T-helper 2 cell (primary cell): ENCODE measurements around the gene CCND3.
"Not testable (repeated sequence)": the region's sequence is repeated elsewhere in the genome, so short reads cannot be mapped to it uniquely, and the experiment has no call there.

Source experiments
- DNase-seq, 5 experiments: peaks; one replicate each; pipeline versions ENCODE4 v3.0.0 to v3.0.0-alpha.2; 2012 to 2022

CCND3 gene

GRCh38 chr6:41947581-41948220, 6.1 kb upstream of the CCND3 start:
- no peak for DNase-seq

GRCh38 chr6:41943456-41943855, 1.8 kb upstream of the CCND3 start:
- no peak for DNase-seq

GRCh38 chr6:41942882-41943281, 1.3 kb upstream of the CCND3 start:
- not testable (repeated sequence) for DNase-seq

GRCh38 chr6:41942067-41942851, 651 bp upstream of the CCND3 start:
- DNase-seq, result peak in 1 of 5 experiments; percentile 24

- DNase-seq, result peak; percentile 13 to 78 (median 39)
Measured at GRCh38 chr6:41940759-41941279, 789 bp downstream of the CCND3 start.

- DNase-seq, result peak in 1 of 5 experiments; percentile 66
Measured at GRCh38 chr6:41939848-41940758, 1.5 kb downstream of the CCND3 start.

- peak in 1 of 5 experiments; percentile 33 for DNase-seq
Measured at GRCh38 chr6:41939176-41939847, 2.3 kb downstream of the CCND3 start.

- no peak for DNase-seq
Measured at GRCh38 chr6:41938590-41939175, 2.9 kb downstream of the CCND3 start.

DNA sequence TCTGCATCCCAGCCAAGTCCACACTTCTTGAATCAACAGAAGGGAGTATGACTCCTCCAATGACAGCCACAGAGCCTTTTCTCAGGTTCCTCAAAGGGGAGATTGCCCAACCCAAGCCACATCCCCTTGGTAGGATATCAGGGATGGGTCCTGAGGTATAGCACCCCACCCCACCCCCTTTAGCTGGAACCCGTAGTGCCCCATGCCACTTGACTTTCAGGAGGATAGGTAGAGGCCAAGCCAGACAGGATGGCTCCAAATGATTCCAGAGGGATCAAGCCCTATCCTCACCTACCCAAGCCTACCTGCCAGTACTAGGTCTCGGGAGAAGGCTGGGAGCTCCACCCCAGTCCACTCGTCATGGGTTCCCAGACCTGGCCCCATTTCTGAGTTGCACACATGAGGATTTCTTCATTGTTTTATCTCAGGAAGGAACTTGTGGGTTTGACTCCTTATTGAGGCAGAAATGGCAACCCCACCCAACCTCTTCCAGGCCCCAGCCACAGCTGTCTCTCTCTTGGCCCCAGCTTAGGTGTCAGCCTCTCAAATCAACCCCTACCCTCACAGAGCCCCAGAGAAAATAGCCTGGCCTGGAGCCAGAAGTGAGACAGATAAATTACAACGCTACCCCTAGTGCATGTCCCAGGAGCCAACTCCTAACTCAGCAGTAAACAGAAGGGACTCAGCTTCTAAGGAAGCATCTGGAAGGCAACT, 3.6 kb downstream of the CCND3 start:
- peak in 3 of 5 experiments; percentile 36 to 84 (median 77) for DNase-seq

DNA sequence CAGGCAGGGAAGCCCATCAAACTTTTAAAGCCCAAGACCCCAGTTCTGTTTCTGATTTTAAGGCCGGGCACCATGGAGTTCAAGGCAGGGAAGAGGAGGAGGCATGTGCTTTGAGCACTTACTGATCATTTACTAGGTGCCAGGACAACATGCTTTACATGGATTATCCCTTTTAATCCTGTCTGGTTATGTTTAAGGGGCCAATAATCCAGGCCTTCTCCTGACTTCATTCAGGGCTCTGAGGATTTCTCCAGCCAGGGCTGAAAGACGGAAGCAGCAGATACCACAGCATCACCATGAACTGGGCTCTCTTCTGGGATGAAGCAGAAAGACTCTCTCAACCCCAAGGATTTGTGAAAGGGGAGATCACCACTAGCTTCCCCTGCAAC, 4.1 kb downstream of the CCND3 start:
- DNase-seq, result no peak

- peak in 4 of 5 experiments; percentile 24 to 99 (median 70) for DNase-seq
Measured at GRCh38 chr6:41936073-41936837, 5.4 kb downstream of the CCND3 start.

- DNase-seq, result no peak
Measured at GRCh38 chr6:41935685-41936072, 5.9 kb downstream of the CCND3 start.

- no peak for DNase-seq
Measured at GRCh38 chr6:41935193-41935574, 6.4 kb downstream of the CCND3 start.

DNA sequence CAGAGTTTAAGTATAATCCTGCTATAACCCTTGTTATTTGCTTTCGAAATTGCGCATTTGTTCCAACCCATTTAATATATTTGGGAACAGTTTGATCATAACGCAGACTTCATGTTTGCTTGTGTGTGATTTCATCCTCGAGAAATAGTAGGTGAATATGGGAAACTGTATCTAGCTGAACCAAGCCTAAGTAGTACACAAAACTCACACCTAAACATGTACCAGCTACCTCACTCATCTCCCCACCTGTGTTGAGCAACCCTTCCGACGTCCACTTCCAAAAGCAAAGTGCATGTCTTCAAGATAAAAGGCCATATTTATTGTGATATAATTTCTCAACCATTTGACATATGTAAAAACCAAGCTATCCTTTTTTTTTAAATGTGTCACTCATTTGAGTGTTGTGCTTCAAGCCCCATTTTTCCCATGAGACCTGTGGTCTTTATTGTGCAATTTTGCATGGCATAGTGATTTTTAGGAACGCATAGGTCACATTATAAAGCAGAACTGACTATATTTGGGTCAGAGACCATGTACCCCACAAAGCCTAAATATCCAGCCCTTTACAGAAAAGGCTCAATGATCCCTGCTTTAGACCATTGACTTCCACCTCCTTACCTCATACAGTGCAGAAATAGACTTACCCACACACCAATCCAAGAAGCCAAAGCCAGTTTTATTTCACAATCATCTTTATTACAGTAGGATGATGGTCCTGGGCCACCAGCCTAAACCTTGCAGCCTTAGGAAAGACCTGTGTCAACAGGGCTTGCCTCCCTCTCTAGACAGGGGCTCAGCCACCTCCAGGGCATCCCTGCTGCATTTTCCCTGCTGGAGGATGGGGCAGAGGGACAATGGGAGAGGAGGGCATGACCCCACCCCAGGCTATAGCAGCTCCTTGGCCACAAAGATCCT, 7.1 kb downstream of the CCND3 start:
- DNase-seq, result no peak

DNA sequence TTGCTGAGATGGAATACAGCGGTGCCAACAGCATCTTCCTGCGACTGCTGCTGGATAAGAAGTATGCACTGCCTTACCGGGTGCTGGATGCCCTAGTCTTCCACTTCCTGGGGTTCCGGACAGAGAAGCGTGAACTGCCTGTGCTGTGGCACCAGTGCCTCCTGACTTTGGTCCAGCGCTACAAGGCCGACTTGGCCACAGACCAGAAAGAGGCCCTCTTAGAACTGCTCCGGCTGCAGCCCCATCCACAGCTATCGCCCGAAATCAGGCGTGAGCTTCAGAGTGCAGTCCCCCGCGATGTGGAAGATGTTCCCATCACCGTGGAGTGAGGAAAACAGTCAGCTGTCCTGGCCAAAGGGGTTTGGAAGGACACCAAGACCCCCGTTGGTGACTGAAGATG, 9.2 kb downstream of the CCND3 start:
- DNase-seq, result no peak

DNA sequence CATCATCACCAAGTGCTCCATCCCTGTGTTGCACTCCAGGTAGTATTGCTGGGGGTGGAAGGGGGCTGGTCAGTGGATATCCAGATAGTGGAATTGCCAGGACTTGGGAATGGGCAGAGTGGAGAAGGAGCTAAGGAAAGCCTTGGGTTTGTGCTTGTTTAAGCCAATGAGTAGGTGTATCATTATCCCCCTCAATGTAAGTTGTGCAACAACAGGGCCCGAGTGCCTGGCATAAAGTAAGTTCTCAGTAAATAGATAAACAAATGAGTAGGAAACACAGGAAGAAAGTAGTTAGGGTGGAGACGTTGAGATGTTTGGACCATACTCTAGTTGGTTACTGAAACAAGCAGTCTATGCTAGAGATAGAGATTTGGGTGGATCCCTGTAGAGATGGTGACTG, 9.8 kb downstream of the CCND3 start:
- DNase-seq, result no peak

DNA sequence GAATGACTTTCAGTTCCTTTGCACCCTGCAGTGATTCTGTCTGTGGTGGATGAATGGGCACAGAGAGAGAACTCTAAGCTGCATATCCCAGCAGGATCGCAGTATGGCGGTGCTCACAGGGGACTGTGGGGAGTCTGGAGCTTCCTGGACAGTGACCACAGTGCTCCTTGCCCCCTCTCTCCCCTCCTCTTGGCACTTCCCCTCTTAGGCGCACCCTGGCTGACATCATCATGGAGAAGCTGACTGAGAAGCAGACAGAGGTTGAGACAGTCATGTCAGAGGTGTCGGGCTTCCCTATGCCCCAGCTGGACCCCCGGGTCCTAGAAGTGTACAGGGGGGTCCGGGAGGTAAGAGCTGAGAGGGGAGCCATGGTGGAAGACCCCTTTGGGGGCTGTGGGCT, 11.7 kb downstream of the CCND3 start:
- no peak for DNase-seq

- DNase-seq, result no peak
Measured at GRCh38 chr6:41927253-41927652, 14.4 kb downstream of the CCND3 start.

- DNase-seq, result no peak
Measured at GRCh38 chr6:41922154-41922553, 19.5 kb downstream of the CCND3 start.

GRCh38 chr6:41921712-41921998, 20.0 kb downstream of the CCND3 start:
- DNase-seq, result no peak
